Measurements from ENCODE around the gene SIGLEC15.

DNA sequence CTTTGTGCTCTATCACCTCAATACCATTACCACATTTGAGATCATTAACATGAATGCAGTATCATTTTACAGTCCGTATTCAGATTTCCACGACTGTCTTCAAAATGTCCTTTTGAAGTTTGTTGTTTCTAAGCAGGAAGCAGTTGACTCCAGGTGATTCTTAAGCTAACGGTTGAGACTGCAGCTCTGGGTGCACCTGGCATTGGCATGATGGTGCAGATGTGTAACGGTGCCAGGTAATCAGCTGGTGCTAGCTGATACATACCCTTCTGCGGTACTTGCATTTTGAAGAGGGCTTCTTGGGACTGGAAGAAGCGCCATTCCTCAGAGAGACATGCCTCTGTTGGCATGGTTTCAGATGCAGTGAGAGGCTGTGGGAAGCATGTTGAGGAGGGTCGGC, 19.5 kb downstream of the SIGLEC15 start:
- TF ChIP-seq CEBPB (IDR thresholded peaks at IDR 0.05) = no peak
- TF ChIP-seq EP300 (IDR thresholded peaks at IDR 0.05; ENCODE audit: borderline replicate concordance) = no peak
- TF ChIP-seq ZBTB7A (IDR thresholded peaks at IDR 0.05; ENCODE audit: low read depth) = no peak
- no peak for TF ChIP-seq EGR1 (IDR thresholded peaks at IDR 0.05)
- no peak for TF ChIP-seq FOXM1 (IDR thresholded peaks at IDR 0.05; ENCODE audit: borderline replicate concordance, low read depth)
- no peak for TF ChIP-seq YY1 (IDR thresholded peaks at IDR 0.05; ENCODE audit: low read depth)
